Stimulated activated CD4-positive, alpha-beta T cell treated with anti-CD3 and anti-CD28 coated beads, Interleukin-4, amount 100 ng/mL, for 24 hours (primary cell): ENCODE results near the gene SLC47A1.
"Not testable (repeated sequence)": the region's sequence is repeated elsewhere in the genome, so short reads cannot be mapped to it uniquely, and the experiment has no call there.

Experiments
- DNase-seq: peaks from one replicate; pipeline ENCODE4 v3.0.0-alpha.2; 2020

The SLC47A1 gene, protein sequence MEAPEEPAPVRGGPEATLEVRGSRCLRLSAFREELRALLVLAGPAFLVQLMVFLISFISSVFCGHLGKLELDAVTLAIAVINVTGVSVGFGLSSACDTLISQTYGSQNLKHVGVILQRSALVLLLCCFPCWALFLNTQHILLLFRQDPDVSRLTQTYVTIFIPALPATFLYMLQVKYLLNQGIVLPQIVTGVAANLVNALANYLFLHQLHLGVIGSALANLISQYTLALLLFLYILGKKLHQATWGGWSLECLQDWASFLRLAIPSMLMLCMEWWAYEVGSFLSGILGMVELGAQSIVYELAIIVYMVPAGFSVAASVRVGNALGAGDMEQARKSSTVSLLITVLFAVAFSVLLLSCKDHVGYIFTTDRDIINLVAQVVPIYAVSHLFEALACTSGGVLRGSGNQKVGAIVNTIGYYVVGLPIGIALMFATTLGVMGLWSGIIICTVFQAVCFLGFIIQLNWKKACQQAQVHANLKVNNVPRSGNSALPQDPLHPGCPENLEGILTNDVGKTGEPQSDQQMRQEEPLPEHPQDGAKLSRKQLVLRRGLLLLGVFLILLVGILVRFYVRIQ

DNA sequence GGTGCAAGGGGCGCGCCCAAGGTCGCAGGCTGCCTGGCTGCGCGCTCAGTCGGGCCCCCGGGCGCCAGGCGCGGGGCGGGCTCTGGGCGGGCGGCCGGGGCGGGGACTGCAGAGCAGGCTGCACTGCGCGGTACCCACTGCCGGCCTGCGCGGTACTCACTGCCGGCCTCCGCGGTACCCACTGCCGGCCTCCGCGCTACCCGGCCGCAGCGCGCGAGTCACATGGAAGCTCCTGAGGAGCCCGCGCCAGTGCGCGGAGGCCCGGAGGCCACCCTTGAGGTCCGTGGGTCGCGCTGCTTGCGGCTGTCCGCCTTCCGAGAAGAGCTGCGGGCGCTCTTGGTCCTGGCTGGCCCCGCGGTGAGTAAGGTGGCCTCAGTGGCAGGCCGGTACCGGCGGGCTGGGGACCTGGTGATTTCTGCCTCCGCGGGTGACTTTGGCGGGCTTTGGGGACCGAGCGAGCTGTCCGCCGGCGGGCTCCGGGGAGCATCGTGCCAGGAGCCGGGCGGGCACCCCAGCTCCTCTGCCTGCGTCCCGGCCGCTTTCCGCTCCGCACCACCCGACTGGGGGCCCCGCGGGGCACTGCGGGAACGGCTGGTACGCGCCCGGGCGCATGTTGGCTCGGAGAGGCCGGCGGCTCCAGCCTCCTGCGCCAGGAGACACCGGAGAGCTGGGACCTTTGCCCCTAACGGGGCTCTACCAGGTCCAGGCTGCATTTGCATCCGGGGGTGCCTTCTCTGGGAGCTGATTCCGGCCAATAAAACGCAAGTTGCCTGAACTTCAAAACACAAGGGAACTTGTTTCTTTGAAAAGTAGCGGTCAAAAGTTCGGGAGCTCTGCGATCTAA, at the start of gene SLC47A1:
Gene SLC47A1 (plus strand): TSS at position 137 of the 844 bp plus-strand sequence. CDS start 86 bp downstream, at position 223.
- DNase-seq = peak; percentile 6

DNA sequence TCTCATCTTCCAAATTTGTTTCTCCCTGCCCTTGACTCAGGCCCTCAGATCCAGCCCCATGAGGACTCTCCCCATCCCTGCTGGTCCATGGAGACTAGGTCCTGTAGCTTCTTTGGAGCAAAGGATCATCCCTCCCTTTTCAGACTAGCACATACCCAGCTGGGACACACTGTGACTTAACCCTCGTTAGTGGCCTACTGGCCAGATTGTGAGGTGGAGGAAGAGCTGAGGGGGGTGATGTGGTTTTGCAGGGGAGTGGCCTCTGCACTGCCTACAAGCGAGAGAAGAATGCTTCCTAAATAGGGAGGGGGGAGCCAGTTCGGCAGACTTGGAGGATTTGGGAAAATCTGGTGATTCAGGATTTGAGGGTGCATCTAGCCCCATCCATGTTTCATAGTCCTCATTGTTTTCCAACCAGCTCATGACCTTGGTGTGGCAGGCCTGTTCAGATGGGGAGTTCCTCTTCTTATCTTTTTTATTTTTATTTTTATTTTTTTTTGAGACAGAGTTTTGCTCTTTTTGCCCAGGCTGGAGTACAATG, 47.8 kb upstream of the SLC47A1 start:
- no peak for DNase-seq

- no peak for DNase-seq
Measured at GRCh38 chr17:19486351-19487023, 47.2 kb upstream of the SLC47A1 start.

DNA sequence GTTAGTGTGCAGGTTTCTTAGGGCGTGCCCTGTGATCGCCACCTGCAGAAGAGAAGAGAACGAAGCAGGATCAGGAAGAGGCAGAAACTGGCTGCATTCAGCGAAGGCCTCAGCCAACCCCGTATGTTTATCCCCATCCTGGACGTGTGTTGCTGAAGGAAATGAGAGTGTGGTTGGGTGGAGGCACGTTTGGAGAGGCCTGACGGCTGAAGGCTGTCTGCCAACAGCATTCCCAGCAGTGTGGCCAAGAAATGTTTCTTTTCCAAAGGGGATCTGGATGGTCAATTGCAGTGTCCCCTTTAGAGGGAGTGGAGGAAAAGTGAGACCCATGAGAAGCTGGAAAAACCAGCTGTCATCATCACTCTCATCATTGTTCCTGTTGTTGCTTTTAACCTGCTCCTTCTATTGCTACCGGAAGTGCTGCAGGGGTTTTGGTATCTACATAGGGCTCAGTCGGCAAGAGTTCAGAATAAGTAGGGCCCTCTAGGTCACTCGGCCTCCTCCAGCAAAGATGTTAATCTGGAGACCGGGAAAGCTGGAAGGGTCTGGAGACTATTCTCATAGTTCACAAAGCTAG, 46.5 kb upstream of the SLC47A1 start:
- no peak for DNase-seq

DNA sequence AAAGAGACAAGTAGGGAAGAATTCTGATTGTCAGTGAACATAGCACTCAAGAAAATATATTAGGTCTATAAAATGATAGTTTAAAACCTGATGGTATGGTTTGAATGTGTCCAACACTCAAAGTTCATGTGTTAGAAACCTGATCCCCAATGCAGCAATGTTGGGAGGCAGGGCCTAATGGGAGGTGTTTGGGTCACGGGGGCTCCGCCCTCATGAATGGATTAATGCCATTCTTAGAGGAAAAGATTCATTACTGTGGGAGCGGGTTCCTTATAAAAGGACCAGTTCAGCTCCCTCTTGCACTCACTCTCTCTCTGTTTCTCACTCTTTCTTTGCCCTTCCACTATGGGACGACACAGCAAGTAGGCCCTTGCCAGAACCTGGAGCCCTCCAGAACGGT, 41.5 kb upstream of the SLC47A1 start:
- no peak for DNase-seq

DNA sequence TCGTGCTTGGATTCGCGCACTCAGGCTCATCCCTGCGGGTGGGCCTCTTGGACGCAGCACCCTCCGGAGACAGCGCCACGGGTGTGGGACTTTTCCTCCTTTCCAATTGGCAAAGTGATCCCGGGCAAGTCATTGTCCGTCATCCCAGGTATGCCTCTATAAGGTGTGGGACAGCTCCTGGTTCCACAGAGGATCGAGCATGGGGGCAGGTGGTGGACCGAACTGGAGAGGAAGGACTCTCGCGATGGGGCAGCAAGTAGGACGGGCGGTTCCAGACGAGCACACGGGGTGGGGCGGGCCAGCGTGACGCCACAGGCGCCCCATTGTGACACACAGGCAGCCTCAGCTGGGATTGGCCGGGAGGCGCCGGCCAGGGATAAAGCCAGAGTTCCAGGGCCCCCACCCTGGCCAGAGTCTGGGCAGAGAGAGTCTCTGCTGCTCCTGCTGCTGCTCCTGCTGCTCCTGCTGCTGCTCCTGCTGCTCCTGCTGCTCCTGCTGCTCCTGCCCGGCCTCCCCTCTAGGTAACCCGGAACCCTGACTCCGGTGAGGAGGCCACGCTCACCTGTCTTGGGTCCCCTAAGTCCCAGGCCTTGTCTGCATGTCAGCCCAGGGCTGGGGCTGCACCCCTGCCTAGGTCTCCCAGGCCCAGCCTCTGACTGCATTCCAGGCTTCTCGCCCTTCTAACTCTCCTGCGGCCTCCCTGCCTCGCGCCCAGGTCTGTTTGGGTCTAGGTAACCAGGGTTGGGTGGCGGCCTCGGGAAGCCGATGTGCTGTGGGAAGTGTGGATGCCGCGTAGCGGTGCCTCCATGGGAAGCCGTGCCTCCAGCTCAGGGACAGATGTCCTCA, 38.5 kb upstream of the SLC47A1 start:
- DNase-seq = no peak

DNA sequence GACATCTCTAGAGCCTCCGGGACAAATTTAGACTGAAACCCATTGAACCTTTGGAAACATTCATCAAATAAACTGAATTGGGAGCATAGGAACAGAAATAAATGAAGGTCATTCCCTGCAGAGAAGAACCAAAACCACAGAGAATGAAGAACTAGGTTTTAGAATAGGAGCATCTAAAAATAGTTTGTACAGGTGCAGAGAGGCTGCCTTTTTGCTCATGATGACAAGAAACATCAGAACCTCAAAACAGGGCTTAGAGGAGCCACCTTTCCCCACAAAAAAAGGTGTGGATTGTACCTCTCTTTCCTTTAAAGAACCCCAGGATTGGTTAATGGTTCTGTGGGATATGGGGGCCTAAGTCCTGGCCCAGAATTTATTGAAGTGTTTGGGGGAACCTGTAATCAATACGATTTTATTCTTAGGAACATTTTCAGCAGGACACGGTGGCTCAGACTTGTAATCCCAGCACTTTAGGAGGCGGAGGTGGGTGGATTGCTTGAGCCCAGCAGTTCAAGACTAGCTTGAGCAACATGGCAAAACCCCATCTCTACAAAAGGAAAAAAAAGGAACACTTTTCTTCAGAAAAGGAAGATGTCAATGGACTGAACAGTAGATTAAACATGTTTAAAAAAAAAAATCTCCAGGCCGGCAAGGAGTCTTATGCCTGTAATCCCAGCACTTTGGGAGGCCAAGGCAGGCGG, 37.7 kb upstream of the SLC47A1 start:
- no peak for DNase-seq

GRCh38 chr17:19497624-19498023, 36.0 kb upstream of the SLC47A1 start:
- DNase-seq = no peak

DNA sequence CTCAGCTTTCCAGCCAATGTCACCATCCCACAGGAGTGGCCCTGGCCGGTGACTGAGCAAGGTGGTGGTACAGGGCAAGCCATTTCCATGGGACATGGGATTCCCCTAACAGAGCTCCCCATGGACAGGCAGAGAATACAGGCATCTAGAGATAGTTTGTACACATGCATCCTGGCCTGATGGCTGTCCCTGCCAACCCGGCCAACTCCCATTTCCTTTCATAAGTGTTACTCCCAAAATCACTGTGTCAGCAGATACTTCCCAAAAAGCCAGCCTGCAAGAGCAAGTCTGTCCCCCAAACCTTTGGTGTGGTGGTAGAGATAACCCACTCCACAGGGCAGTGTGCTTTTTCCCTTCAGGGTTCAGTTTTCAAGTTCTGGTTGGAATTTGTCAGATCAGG, 32.4 kb upstream of the SLC47A1 start:
- DNase-seq = no peak

DNA sequence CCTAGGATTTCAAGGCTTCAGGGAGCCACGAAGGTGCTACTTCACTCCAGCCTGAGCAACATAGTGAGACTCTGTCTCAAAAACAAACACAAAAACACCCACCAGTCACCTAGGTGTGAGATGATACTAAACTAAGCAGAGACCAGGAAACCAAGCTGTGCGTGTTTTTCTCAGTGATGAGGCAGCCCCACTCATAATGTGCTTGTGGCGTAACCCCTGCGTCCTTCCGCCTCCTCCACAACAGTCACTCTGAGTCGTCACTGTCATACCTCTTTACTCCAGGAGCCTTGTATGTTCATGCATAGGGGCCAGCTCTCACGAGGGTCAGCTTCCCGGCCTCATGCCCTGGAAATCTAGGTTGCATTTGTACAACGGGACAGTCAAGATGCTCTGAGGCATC, 31.1 kb upstream of the SLC47A1 start:
- peak; percentile 47 for DNase-seq

- not testable (repeated sequence) for DNase-seq
Measured at GRCh38 chr17:19505561-19505960, 28.1 kb upstream of the SLC47A1 start.

GRCh38 chr17:19507775-19508576, 25.7 kb upstream of the SLC47A1 start:
- peak; percentile 87 for DNase-seq

GRCh38 chr17:19508577-19508867, 25.1 kb upstream of the SLC47A1 start:
- no peak for DNase-seq

- DNase-seq = not testable (repeated sequence)
Measured at GRCh38 chr17:19509281-19509852, 24.3 kb upstream of the SLC47A1 start.

DNA sequence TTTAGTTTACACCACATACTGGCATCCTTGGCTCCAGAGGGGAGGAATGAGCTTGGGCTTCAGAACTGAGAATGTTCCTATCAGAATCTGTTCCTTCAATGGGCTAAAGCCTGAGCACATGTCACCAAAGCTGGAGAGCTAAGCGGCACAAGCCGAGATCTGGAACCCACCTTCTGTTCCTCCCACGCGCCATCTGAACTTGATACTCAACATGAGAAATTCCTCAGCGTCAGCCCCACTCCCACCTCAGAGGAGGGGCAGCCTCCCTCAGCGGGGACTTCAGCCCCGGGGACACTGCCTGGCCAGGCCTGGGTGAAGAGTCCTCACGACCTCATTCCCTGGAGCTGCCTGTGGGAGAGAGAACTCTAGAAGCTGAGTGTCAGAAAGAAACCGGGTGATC, 22.8 kb upstream of the SLC47A1 start:
- DNase-seq = no peak

DNA sequence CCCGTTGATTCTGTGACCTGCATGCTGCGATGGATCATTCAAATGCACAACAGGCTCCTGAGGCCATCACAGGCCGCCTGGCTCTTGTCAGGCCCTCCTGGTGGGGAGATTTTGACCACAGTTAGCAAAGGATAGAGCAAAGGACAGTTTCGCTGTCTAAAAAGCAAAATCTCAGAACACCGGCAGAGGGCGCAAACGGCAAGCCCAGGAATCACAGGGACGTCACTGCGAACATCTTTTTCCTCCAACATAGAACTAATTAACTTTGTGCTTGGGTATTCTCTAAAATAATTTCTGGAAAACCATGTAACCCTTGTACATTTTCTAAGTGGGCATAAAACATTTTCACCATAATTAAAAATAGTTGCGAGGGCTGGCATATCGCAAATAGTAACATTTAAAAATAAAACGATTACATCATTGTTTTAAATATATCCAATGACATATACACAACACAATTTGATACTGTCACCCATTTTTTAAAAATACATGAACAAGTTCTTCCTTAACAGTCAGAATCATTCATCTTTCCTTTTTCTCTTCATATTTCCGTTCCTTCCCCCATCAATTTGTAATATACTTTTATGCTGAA, 19.7 kb upstream of the SLC47A1 start:
- peak; percentile 73 for DNase-seq

- no peak for DNase-seq
Measured at GRCh38 chr17:19517699-19518098, 16.0 kb upstream of the SLC47A1 start.

DNA sequence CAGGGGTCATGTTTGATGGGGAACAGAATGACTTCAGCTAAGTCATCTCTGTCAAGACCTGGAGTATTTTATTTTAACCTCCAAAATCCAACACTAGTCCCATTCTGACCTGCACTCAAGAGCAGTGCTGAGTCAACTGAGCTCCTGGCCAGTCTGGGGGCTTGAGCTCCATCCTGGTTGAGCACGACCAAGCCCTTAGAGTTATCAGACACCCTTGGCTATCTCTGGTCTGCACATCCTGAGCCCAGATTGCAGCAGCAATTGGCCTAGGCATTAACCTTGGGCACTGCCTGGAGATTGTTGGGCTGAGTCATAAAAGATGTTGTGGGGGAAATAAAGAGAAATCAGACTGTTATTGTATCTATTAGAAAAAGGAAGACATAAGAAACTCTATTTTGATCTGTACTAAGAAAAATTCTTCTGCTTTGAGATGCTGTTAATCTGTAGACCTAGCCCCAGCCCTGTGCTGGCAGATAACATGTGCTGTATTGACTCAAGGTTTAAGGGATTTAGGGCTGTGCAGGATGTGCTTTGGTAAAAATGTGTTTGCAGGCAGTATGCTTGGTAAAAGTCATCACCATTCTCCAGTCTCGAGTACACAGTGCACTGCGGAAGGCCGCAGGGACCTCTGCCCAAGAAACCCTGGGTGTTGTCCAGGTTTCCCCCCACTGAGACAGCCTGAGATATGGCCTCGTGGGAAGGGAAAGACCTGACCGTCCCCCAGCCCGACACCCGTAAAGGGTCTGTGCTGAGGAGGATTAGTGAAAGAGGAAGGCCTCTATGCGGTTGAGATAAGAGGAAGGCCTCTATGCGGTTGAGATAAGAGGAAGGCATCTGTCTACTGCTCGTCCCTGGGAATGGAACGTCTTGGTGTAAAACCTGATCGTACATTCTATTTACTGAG, 14.0 kb upstream of the SLC47A1 start:
- not testable (repeated sequence) for DNase-seq
